HPDE6-E6E7 (cell line): ENCODE measurements around the gene GPR151.

ENCODE experiments used
- DNase-seq: peaks from one replicate; pipeline ENCODE4 v3.0.0; 2011; ENCODE audit warnings: missing footprints; ENCODE audit errors: extremely low spot score

Gene GPR151

DNA sequence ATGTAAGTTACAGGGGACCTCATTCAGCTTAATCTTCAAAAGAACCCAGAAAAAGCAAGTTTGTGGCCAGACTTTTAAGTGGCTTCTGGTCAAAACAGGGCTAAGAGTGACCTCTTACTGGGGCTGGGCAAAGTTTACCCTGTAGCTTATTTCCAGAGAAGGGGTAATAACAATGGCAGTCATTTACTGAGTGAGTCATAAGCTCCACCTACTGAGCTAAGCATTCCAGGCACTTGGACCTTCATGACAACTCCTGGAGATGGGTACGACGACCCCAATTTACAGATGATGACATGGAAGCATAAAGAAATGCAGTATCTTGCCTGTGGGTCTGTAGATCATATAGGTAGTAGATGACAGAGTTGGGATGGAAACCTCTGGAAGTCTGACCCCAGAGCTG, 4.7 kb upstream of the GPR151 start:
- DNase-seq, result no peak

DNA sequence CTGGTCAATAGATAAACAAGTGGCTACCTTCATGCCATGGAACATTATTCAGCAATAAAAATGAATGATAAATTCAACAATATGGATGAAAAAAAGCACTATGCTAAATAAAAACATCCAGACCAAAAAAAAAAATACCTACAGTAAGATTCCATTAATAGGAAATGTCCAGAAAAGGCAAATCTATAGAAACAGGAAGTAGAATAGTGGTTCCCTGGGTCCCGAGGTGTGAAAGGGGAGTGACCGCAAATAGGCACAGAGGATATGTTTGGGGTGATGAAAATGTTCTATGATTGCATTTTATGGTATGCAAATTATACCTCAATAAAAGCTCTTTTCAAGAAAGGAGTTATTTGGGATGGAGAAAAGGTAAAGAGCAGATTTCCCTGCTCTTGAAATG, 3.6 kb upstream of the GPR151 start:
- no peak for DNase-seq

DNA sequence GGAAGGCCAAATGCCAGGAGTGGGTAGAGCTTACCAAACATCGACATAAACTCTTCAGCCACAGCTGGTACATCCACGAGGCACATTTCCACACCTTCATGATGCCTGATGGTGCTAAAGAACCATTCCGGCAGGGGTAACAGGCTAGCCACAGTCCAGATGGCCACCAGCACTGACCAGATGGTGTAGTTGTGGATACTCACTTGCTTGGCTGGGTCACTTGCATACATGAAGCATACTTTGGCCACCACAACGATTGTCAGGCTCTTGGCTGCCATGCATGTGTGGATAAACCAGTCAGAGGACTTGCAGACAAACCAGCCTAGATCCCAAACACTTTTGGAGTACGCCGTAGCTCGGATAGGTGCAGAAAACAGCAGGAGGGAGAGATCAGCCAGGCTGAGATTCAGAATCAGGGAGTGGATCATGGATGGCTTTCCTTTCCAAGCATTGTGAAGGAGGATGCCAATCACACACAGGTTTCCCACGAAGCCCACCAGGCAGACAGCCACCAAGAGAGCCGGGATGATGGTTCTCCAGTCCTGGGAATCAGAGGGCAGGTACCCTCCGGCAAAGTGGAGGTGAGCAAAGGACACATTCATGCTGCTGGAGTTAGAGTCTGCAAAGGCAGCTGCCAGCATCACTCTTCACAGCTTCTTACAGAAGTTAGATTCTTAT, 378 bp downstream of the GPR151 start:
- DNase-seq, result no peak

DNA sequence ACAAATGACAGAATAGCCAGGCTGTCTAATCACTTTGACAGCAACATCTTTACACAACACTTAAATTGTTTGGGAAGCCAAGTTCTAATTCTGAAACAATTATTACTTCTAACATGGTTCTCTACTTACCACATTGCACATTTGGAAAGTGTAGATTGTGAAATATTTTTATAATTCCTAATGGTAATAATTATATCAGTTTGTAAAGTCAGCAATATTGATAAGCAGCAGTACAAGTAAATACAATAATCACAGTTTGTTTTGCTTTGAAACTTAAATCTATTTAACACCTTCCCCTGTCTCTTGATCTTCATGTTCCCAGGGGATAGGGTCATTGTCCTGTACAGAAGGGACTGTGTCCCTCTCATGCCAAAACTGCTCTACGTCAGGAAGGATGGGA, 1.4 kb downstream of the GPR151 start:
- no peak for DNase-seq

DNA sequence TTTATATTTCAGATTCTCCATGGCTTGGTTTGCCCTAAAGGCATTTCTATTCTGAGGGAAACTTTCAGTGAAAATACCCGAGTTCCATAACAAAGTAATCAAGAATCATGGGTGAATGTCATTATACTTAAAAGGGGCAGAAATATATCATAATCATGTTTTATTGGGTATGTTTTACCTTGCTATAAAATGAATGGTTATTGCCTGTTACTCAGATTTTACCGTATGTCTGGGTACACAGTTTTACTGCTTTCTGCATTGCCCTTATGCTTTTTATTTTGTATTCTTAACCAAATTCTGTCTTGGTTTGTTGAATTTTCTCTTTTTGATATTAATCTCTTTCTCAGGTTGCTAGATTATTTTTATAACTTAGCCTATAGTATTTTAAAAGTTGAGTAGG, 2.5 kb downstream of the GPR151 start:
- DNase-seq, result no peak

DNA sequence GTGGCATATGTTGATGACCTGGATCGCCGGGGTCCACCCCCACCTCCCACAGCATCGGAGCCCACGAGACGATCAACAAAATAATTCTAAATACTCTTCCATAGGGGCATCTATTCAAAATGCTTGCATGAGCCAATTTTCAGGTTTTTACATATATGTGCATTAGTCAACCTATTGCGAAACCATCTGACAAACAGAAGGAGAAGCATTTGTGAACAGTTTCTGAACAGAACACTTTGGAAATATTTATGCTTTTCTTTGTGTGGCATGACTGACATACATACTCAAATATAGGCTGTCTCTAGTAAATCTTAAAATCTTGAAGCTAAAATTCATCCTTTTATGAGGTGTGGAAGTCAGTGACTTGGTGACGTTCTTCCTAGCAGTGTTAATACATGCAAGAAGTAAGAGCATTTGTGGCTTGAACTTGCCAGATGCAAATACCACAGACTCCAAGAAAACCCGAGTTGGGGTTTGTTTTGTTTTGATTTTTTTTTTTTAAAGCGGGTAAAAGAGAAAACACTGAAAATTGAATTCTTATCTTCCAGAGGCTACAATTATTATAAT, 5.3 kb downstream of the GPR151 start:
- DNase-seq, result no peak

DNA sequence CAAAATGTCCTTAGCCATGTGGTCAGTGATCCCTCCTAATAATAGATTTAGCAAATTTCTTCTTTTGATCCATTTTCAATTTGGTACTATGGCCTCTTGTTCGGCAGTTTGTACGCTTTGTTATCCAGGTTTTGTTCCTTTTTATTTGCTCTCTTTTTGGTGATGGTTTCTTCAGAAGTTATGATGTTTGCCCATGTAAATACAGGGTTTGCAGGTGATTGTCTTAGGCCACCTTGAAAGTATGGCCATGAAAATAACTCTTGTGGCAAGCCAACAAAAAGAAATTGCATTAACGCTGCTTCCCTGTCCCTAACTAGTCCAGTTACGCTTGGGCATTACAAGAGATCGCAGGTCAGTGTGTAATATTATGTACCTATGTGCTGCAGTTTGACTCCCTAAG, 8.6 kb downstream of the GPR151 start:
- DNase-seq, result no peak

DNA sequence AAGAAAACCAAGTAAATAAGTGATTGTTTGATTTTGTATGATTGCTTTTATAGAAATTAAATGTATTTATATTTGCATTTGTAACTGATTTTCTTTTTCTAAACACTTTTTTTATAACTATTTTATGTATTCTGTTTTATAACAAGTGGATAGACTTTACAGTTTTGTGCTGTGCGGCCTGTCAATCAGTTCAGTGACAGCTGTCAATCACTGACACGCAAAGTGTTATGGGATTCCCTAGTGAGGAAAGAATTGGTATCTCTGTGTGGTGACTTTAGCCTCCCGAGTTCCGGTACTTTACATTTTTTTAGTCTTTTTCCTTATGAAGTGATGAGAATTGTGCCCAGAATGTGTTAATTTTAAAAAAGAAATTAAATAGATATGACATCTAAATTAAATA, 16.3 kb downstream of the GPR151 start:
- no peak for DNase-seq

DNA sequence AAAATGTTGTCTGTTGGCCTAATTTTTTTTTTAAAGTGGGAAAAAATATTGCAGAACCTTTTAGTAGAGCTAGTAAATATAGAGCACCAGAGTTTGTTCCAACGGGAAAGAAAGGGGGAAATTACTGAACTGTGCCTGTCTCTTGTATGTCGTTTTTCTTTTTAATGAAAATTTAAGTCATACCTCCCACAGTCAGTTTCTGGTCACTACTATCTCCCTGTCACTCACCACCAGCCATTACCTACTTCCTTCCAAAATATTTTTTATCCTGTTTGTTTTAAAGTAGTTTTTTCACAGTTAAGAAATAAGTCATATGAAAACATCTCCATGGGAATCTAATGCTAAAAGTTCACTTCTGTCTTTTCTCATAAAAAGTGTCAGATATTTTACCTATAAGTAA, 21.3 kb downstream of the GPR151 start:
- DNase-seq, result no peak

DNA sequence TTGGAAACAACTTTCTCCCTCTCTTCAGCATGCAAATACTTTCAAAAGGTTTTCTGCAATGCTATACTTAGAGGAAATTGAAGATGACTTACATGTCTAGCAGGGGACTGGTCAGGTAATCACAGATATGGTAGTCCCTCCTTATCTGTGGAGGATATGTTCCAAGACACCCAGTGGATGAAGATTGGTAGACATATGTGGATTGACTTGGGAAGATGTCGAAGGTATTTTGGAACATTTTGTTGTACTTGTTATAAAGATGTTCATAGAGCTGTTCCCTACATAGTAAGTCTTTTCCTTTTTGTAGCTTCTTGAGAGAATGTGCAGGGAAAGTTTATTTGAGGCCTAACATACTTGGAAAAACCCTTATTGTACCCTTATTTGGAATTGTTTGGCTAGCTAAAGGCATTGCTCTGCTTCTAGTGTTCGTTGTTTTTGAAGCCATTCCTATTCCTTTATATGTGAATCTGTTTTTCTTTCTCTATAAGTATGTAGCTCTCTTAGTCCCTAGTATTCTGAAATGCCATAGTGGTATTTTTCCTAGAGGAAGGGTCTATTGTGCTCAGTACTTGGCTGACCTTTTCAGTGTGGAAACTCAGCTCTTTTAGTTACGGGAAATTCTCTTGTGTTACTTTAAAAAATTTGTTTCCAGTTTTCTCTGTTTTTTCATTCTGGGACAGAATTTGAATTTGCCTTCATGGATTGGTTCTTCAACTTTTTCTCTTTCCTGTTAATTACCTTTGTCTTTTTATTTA, 25.7 kb downstream of the GPR151 start:
- no peak for DNase-seq

DNA sequence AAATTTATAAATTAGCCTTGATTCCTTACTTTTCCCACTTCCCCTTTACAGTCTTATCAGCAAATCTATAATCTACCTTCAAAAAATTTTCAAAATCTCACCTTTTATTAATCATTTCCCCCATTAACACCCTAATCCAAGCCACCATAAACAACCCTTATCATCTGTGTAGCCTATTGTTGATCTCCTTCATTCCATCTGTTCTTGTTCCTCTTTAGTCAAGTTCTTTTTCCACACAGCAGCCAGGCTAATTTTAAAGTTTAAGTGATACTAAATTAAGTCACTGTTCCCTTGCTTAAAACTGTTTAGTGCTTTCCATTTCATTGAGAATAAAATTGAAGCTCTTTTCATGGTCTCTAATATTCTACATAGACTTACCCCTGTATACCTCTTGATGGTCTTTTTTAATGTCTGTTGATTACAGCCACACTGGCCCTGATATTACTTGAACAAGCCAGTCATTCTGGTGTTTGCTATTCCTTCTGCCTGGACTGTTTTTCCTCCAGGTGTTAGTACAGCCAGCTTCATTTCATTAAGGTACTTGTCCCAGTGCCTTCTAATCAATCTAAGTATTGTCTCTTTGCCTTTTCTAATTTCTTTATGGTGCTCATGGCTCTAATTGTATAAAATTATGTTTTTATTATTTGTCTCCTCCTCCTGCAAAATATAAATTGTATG, 31.1 kb downstream of the GPR151 start:
- DNase-seq, result no peak

DNA sequence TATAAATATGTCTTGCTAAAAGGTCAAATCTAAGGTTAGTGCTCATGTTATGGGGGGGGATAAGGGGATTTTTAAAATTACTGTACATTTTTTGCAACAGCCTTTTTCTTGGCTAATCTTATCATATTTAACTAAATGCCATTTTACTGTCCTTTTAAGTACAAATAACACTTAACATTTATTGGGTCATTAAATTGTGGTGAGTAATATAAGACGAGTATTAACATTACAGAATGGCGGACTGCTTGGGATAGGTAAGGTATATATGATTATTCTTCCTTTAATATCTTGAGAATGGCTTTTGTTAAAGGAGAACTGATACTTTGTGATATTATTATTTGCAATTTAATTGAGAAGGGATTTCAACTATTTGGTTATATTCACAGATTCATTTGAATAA, 33.2 kb downstream of the GPR151 start:
- DNase-seq, result no peak

DNA sequence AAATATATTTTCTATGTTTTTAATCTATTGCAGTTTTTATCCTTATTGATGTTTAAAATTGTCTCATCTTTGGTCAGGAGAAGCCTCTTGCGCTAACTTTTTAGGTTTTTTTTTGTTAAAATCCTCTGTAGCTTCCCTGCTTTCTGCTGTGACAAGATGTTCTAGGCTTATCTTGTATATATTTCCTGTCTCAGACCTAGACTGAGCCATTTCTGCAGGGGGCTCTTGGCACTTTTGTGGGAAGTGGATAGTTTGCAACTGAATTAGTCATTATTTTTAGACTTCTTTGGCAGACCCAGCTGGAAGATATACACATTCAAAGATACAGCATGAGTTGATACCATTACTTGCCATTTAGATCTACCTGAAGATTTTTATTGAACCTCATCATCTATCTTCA, 40.1 kb downstream of the GPR151 start:
- DNase-seq, result no peak

DNA sequence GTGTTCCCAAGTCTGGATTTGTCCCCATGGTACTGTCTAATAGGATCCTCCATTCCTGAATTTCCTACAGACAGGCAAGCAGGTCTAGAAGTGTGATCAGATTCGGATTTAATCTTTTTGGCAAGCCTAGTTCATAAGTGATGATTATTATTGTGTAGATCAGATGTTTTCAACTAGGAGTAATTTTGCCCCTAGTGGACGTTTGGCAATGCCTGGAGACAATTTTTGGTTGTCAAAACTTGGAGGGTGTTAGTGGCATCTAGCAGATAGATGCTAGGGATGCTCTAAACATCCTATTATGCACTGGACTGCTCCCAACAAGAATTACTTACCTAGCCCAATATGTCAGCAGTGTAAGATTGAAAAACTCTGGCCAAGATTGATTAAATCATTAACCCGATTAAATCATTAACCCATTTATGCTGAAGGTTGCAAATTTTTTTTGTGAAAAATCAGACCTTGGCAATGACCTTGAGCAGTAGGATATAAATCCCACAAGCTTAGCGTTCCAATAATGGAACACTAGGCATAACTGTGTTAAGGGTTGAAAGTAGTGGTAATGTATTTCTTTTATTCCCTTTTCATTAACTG, 40.7 kb downstream of the GPR151 start:
- no peak for DNase-seq

DNA sequence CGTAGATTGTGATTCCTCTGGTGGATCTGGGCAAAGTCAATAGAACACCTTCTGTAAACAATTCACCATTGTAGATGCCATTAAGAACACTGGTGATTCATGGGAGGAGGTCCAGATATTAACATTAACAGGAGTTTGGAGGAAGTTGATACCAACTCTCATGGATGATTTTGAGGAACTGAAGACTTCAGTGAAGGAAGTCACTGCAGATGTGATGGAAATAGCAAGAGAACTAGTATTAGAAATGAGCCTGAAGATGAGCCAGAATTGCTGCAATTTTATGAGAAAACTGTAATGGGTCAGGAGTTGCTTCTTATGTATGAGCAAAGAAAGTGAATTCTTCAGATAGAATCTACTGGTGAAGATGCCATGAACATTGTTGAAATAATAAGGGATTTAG, 41.9 kb downstream of the GPR151 start:
- DNase-seq, result no peak

DNA sequence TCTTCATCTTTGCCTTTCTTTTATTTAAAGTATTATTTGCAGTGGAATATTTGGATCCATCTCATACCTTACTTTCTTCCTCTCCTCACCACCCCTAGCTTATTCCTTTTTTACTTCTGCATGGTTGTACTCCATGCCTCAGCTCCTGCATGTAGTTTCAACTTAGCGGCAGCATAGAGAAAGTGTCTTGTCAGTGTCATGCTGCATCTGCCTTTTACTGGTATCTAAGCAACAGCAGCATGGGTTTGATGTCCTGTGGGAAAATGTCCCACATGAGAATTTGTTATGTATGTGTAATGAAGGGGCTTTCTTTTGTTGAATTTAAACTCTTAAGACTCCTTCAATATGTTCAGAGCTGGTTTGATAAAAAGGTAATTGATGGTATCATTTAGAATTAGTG, 48.2 kb downstream of the GPR151 start:
- DNase-seq, result no peak

DNA sequence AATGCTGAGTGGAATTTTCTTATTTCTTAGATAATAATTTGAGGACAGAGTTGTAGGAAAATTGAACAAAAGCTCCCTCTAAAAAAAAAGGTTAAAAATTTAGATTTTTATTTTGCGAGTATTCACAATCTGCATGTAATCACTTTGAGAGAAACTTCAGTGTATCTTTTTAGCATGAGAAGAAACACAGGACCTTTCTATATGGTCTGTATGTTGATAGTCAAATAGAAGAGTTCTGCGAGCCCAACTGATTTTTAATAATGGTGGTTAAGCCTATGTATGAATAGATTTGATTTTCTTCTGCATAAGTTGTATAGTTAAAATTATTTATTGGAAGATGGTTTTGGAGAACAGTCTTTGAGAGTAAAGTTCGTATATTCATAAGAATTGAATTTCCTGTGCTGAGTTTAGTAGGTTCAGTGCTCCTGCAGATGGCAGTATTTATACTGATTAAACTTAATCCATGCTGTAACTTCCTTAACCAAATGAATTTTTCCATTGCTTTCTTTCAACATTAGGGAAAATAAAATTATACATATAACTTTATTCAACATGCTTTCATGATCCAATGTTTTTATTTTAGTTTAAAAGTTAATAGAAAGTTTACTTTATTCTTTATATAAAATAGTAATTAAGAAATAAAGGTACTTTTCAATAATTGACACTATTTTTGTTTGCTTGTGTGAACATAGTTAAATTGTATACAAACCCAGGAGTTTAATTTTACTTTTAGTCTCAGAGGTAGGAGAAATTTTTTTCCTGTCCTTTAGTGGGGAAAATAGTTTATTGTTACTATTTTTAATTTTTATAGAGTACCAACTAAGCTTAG, 49.3 kb downstream of the GPR151 start:
- peak; percentile 15 for DNase-seq

DNA sequence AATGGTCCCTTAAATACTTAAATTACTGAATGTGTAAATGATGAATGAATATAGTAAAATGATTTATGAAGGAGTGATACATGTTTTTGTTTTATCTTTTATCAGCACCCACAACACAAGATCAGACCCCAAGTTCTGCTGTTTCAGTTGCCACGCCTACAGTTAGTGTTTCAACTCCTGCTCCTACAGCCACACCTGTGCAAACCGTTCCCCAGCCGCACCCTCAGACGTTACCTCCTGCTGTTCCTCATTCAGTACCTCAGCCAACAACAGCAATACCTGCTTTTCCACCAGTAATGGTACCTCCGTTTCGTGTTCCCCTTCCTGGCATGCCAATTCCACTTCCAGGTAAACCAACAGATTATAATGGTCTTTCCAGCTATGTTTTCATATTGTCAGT, 52.5 kb downstream of the GPR151 start:
- DNase-seq, result no peak
